Measurements from ENCODE around the gene BICD1. TPM values are rescaled to one million over a fixed set of nuclear protein-coding genes. Genes with fewer than 3 reads are reported as not detected.
"Not testable (repeated sequence)": the region's sequence is repeated elsewhere in the genome, so short reads cannot be mapped to it uniquely, and the experiment has no call there.

Gene BICD1
- total RNA-seq, 1 donor from 2014 or later: 13.1 TPM

DNA sequence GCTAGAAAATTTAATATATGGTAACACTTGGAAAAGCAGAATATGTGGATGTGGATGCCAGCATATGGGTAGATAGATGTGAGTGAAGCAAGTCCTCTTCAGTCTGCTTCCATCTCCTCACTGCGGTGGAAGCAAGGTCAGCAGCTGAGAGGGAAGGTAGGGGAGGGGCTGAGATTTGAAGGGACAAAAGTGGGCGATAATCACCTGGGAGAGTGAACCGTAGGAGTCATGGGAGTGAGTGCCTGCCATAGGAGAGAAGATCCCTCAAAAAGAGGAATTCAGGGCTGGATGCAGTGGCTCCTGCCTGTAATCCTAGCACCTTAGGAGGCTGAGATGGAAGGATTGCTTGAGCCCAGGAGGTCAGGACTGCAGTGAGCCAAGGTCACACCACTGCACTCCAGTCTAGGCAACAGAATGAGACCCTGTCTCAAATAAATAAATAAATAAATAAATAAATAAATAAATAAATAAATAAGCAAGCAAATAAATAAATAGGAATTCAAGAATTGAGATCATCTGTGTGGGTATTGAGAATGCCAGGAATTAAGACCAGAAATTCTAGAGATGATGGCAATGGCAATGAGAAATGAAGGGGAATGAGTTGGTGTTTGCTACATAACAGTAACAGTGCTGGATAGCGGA lies 123.4 kb downstream of the BICD1 start:
- Histone ChIP-seq H3K27me3 (ENCODE audit: control insufficient read depth, insufficient read depth, low read length) (no peaks in the 10 kb centered on the region), H3K36me3 (ENCODE audit: control insufficient read depth, insufficient read depth, low read length) (peaks cover 1% of the 10 kb centered on the region), H3K4me3 (ENCODE audit: low read depth, low read length) (no peak overlapping the region)
- TF ChIP-seq, protein P1, sequence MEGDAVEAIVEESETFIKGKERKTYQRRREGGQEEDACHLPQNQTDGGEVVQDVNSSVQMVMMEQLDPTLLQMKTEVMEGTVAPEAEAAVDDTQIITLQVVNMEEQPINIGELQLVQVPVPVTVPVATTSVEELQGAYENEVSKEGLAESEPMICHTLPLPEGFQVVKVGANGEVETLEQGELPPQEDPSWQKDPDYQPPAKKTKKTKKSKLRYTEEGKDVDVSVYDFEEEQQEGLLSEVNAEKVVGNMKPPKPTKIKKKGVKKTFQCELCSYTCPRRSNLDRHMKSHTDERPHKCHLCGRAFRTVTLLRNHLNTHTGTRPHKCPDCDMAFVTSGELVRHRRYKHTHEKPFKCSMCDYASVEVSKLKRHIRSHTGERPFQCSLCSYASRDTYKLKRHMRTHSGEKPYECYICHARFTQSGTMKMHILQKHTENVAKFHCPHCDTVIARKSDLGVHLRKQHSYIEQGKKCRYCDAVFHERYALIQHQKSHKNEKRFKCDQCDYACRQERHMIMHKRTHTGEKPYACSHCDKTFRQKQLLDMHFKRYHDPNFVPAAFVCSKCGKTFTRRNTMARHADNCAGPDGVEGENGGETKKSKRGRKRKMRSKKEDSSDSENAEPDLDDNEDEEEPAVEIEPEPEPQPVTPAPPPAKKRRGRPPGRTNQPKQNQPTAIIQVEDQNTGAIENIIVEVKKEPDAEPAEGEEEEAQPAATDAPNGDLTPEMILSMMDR (IDR thresholded peaks at IDR 0.05; ENCODE audit: insufficient read depth, low read length, poor library complexity, severe bottlenecking): no peak
- no peak for DNase-seq (ENCODE audit: low read depth)

DNA sequence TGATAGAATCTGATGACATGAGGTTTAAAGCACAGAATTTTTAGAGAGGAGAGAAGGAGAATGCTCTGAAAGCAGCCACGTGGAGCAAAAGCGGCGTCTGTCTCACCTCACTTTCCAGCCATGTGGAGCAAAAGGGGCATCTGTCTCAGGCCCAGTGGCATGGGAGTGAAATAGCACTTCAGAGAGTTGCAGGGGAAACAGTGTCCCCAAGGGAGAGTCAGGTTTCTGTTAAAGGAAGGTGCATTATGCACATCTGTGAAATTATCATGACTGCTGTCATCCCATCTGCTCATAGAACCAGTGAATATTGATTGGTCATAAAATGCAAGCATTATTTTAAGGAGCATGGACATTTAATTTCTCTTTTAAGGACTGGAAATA lies 124.0 kb downstream of the BICD1 start:
- Histone ChIP-seq H3K36me3 (ENCODE audit: control insufficient read depth, insufficient read depth, low read length) (peaks cover 1% of the 10 kb centered on the region), H3K27me3 (ENCODE audit: control insufficient read depth, insufficient read depth, low read length) (no peaks in the 10 kb centered on the region), H3K4me3 (ENCODE audit: low read depth, low read length) (no peak overlapping the region)
- no peak for DNase-seq (ENCODE audit: low read depth)
- TF ChIP-seq, protein P1 (IDR thresholded peaks at IDR 0.05; ENCODE audit: insufficient read depth, low read length, poor library complexity, severe bottlenecking): no peak

DNA sequence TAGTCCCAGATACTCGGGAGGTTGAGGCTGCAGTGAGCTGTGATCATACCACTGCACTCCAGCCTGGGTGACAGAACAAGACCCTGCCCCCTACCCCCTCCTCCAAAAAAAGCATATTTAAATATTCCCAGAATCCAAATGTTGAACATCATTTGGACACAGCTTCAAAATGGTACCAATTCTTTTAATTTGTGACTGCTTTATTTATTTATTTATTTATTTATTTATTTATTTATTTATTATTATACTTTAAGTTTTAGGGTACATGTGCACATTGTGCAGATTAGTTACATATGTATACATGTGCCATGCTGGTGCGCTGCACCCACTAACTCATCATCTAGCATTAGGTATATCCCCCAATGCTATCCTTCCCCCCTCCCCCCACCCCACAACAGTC lies 124.7 kb downstream of the BICD1 start:
- not testable (repeated sequence) for H3K27me3 ChIP-seq (ENCODE audit: control insufficient read depth, insufficient read depth, low read length); DNase-seq (ENCODE audit: low read depth); H3K36me3 ChIP-seq (ENCODE audit: control insufficient read depth, insufficient read depth, low read length); H3K4me3 ChIP-seq (ENCODE audit: low read depth, low read length)

DNA sequence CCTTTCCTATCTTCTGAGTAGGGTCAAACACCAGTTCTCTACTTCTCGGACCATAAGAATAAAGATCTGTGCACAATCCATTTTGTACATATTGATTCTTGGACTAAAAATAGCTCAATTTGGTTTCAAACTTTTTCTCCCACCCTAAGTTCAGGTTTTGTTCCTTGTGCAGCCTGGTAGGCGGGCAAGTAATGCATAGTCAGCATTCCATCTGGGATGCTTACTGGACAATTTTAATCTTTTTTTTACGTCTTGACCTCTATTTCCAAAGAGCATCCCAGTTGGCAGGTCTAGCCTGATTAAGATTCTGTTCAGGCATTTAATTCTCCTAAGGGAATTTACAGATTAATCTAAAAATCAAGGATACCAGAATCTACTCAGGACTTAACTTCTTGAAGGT lies 126.9 kb downstream of the BICD1 start:
- peaks cover 1% of the 10 kb centered on the region for H3K36me3 ChIP-seq (ENCODE audit: control insufficient read depth, insufficient read depth, low read length)

DNA sequence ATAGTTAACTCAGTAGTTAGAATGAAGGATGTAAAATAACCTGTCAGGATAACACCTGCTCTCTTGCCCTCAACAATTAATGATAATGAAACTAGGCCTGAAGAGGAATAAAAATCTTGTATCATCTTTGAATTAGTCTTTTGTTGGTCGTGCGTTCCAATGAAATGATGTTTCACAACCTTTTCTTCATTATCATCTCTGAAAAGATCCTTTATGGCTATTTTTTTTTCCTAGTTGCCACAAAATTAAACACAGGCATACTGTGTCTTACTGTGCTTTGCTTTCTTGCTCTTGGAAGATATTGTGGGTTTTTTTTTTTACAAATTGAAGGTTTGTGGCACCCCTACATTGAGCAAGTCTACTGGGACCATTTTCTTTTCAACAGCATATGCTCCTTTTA lies 128.6 kb downstream of the BICD1 start:
- no peaks in the 10 kb centered on the region for H3K27me3 ChIP-seq (ENCODE audit: control insufficient read depth, insufficient read depth, low read length)
- no peak for DNase-seq (ENCODE audit: low read depth)
- no peak overlapping the region for H3K4me3 ChIP-seq (ENCODE audit: low read depth, low read length)
- TF ChIP-seq, protein P1 (IDR thresholded peaks at IDR 0.05; ENCODE audit: insufficient read depth, low read length, poor library complexity, severe bottlenecking): no peak
- H3K36me3 ChIP-seq (ENCODE audit: control insufficient read depth, insufficient read depth, low read length): peaks cover 1% of the 10 kb centered on the region

More for the DNA sequence above, 126.9 kb downstream of the BICD1 start:
- DNase-seq (ENCODE audit: low read depth): no peak
- TF ChIP-seq, protein P1 (IDR thresholded peaks at IDR 0.05; ENCODE audit: insufficient read depth, low read length, poor library complexity, severe bottlenecking): no peak
- no peak overlapping the region for H3K4me3 ChIP-seq (ENCODE audit: low read depth, low read length)
- H3K27me3 ChIP-seq (ENCODE audit: control insufficient read depth, insufficient read depth, low read length): no peaks in the 10 kb centered on the region

DNA sequence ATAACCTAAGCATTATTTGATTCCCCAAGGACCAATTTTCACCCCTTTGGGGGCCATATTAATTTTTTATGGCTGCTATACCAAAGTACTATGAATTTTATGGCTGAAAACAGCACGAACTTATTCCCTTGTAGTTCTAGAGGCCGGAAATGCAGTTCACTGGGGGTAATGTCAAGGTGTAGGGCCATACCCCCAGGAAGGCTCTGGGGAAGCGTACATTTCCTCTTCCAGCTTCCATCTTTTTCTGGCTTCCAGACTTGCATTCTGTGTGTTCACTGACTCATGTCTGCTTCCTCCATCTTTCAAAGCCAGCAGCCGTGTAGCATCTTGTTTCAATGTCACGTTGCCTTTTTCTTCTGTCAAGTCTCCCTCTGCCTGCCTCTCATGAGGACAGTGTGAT lies 133.5 kb downstream of the BICD1 start:
- DNase-seq (ENCODE audit: low read depth): no peak
- Histone ChIP-seq H3K36me3 (ENCODE audit: control insufficient read depth, insufficient read depth, low read length) (no peaks in the 10 kb centered on the region), H3K4me3 (ENCODE audit: low read depth, low read length) (no peak overlapping the region), H3K27me3 (ENCODE audit: control insufficient read depth, insufficient read depth, low read length) (no peaks in the 10 kb centered on the region)
- TF ChIP-seq, protein P1 (IDR thresholded peaks at IDR 0.05; ENCODE audit: insufficient read depth, low read length, poor library complexity, severe bottlenecking): no peak
